Mammary epithelial cell (primary cell): ENCODE data around the gene ADARB1.

Source experiments
- CTCF ChIP-seq, 2 donors: IDR thresholded peaks in 1 of 2; conservative IDR thresholded peaks in 1 of 2; 2 replicates each; pipeline ENCODE4 v1.5.1; 2011 to 2012; ENCODE audit warnings: inconsistent platforms in 2 of 2, low read length in 2 of 2, mild to moderate bottlenecking in 2 of 2, control low read depth in 1 of 2, low read depth in 1 of 2; ENCODE audit not compliant: insufficient read depth in 1 of 2; ENCODE audit errors: extremely low read depth in 1 of 2
- EZH2 ChIP-seq: IDR thresholded peaks from 2 replicates; pipeline ENCODE4 v1.6.1; 2012; ENCODE audit warnings: low read length, inconsistent platforms, borderline replicate concordance

- TF ChIP-seq CTCF (conservative IDR thresholded peaks at IDR 0.05 in 1 of 2, IDR thresholded peaks at IDR 0.05 in 1 of 2; ENCODE audit: extremely low read depth in 1 of 2, insufficient read depth in 1 of 2, low read depth in 1 of 2, low read length in 2 of 2) = no peak
- TF ChIP-seq EZH2 = no peak
These were observed 81.5 kb downstream of the ADARB1 start for GRCh38 chr21:45155910-45156309.
